ENCODE data around the gene PIAS1. TPM values are rescaled to one million over a fixed set of nuclear protein-coding genes. Genes with fewer than 3 reads are reported as not detected.

The PIAS1 gene
- total RNA-seq, 1 donor from 2014 or later: 67.8 TPM

DNA sequence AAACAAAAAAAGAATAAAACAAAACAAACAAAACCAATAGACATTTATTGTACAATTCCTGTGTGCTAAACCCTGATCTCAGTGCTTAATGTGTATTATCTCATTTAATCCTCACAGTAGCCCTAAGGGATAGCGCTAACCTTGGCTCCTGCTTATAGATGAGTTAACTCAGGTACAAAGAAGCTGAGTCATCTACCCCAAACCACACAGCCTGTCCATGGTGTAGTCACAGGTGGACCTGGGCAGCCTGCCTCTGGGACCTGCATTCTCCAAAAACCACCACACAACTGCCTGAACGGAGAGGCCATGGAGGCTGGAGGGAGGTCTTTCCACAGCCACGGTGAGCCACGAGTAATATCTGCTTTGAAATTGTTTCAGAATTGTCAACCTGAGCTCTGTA is 180.9 kb downstream of the PIAS1 start:
- H3K4me1 Mint-ChIP-seq (ENCODE audit: unreplicated experiment): peaks cover 17% of the 10 kb centered on the region
- no peaks in the 10 kb centered on the region for H3K36me3 Mint-ChIP-seq (ENCODE audit: low read depth, unreplicated experiment)
- no peak overlapping the region for H3K4me3 Mint-ChIP-seq (ENCODE audit: unreplicated experiment)
- no peak overlapping the region for H3K27ac Mint-ChIP-seq (ENCODE audit: unreplicated experiment)
- H3K9me3 Mint-ChIP-seq (ENCODE audit: unreplicated experiment): no peaks in the 10 kb centered on the region
- TF ChIP-seq, protein P1, sequence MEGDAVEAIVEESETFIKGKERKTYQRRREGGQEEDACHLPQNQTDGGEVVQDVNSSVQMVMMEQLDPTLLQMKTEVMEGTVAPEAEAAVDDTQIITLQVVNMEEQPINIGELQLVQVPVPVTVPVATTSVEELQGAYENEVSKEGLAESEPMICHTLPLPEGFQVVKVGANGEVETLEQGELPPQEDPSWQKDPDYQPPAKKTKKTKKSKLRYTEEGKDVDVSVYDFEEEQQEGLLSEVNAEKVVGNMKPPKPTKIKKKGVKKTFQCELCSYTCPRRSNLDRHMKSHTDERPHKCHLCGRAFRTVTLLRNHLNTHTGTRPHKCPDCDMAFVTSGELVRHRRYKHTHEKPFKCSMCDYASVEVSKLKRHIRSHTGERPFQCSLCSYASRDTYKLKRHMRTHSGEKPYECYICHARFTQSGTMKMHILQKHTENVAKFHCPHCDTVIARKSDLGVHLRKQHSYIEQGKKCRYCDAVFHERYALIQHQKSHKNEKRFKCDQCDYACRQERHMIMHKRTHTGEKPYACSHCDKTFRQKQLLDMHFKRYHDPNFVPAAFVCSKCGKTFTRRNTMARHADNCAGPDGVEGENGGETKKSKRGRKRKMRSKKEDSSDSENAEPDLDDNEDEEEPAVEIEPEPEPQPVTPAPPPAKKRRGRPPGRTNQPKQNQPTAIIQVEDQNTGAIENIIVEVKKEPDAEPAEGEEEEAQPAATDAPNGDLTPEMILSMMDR (IDR thresholded peaks at IDR 0.05; ENCODE audit: unreplicated experiment): no peak
- no peak for DNase-seq (ENCODE audit: low spot score)
- H3K27me3 Mint-ChIP-seq (ENCODE audit: unreplicated experiment): peaks cover 10% of the 10 kb centered on the region

DNA sequence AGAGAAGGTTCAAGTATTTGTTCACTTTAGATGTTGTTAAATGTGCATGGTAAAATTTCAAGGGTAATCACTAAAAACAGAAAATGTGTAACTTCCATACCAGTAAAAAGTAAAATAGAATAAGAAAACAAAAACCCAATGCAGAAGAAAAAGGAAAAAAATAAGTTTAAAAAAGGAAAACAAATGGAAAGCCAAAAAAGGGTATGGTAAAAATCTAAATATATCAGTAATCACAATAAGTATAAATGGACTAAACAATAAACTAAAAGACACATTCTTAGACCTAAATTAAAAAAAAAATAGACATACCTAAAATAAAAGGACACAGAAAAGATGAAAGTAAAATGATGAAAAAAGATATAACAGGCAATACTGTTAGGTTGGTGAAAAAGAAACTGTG is 184.9 kb downstream of the PIAS1 start:
- H3K4me3 Mint-ChIP-seq (ENCODE audit: unreplicated experiment): no peak overlapping the region
- TF ChIP-seq, protein P1 (IDR thresholded peaks at IDR 0.05; ENCODE audit: unreplicated experiment): no peak

GRCh38 chr15:68241088-68241935 is 187.2 kb downstream of the PIAS1 start:
- H3K27me3 Mint-ChIP-seq (ENCODE audit: unreplicated experiment): no peaks in the 10 kb centered on the region
- TF ChIP-seq, protein P1 (IDR thresholded peaks at IDR 0.05; ENCODE audit: unreplicated experiment): no peak
- peaks cover 11% of the 10 kb centered on the region for H3K4me1 Mint-ChIP-seq (ENCODE audit: unreplicated experiment)
- no peak for DNase-seq (ENCODE audit: low spot score)
- H3K4me3 Mint-ChIP-seq (ENCODE audit: unreplicated experiment): no peak overlapping the region
- no peak overlapping the region for H3K27ac Mint-ChIP-seq (ENCODE audit: unreplicated experiment)
- H3K9me3 Mint-ChIP-seq (ENCODE audit: unreplicated experiment): no peaks in the 10 kb centered on the region
- H3K36me3 Mint-ChIP-seq (ENCODE audit: low read depth, unreplicated experiment): no peaks in the 10 kb centered on the region

More for the DNA sequence above, 184.9 kb downstream of the PIAS1 start:
- no peak overlapping the region for H3K27ac Mint-ChIP-seq (ENCODE audit: unreplicated experiment)
- DNase-seq (ENCODE audit: low spot score): no peak
- peaks cover 13% of the 10 kb centered on the region for H3K4me1 Mint-ChIP-seq (ENCODE audit: unreplicated experiment)
- H3K9me3 Mint-ChIP-seq (ENCODE audit: unreplicated experiment): no peaks in the 10 kb centered on the region
- H3K36me3 Mint-ChIP-seq (ENCODE audit: low read depth, unreplicated experiment): no peaks in the 10 kb centered on the region
- no peaks in the 10 kb centered on the region for H3K27me3 Mint-ChIP-seq (ENCODE audit: unreplicated experiment)

Other genes with a start within 250 kb of the PIAS1 start
- gene SKOR1, start 228.8 kb upstream of the PIAS1 start, total RNA-seq (ENCODE audit: unreplicated experiment): 0.21 TPM
- not detected for gene RNU6-1, start 214.3 kb upstream of the PIAS1 start, total RNA-seq (ENCODE audit: unreplicated experiment)
- 11.0 TPM for gene CALML4, start 151.0 kb downstream of the PIAS1 start, total RNA-seq (ENCODE audit: unreplicated experiment)
- gene CLN6, start 175.4 kb downstream of the PIAS1 start, total RNA-seq (ENCODE audit: unreplicated experiment): 42.1 TPM
- 47.8 TPM for gene FEM1B, start 223.4 kb downstream of the PIAS1 start, total RNA-seq (ENCODE audit: unreplicated experiment)